OCI-LY1 (cell line): ENCODE data around the gene MAPKAPK3.

Source experiments
- H2AFZ ChIP-seq: fragments of 200-600 bp; sonication (generic), shearing (Covaris generic); 2 replicates; pipeline ENCODE4 v1.6.0; 2014; ENCODE audit warnings: antibody characterized with exemption, mild to moderate bottlenecking, low read length
- H3F3A ChIP-seq: fragments of 200-600 bp; sonication (generic), shearing (Covaris generic); 2 replicates; pipeline ENCODE4 v1.6.0; 2014; ENCODE audit warnings: mild to moderate bottlenecking, antibody characterized with exemption, low read length, moderate library complexity; ENCODE audit not compliant: insufficient read depth
- H3K27ac ChIP-seq: fragments of 200-600 bp; sonication (generic); 2 replicates; pipeline ENCODE4 v1.5.1; 2014; ENCODE audit warnings: low read length, mixed run types, mild to moderate bottlenecking, low read depth; ENCODE audit not compliant: poor library complexity, severe bottlenecking
- H3K27me3 ChIP-seq: fragments of 200-600 bp; sonication (generic); 2 replicates; pipeline ENCODE4 v1.6.0; 2014; ENCODE audit warnings: antibody characterized with exemption, mild to moderate bottlenecking, low read length, moderate library complexity; ENCODE audit not compliant: insufficient read depth
- H3K36me3 ChIP-seq: fragments of 200-600 bp; sonication (generic); 2 replicates; pipeline ENCODE4 v1.6.1; 2014; ENCODE audit warnings: mild to moderate bottlenecking, antibody characterized with exemption, low read length, moderate library complexity, mixed read lengths; ENCODE audit not compliant: insufficient read depth
- H3K4me1 ChIP-seq: fragments of 200-600 bp; sonication (generic); 2 replicates; pipeline ENCODE4 v1.5.1; 2014; ENCODE audit warnings: mild to moderate bottlenecking, low read length, moderate library complexity; ENCODE audit not compliant: insufficient read depth, severe bottlenecking
- H3K4me2 ChIP-seq: fragments of 200-600 bp; sonication (generic), shearing (Covaris generic); 2 replicates; pipeline ENCODE4 v1.6.1; 2014; ENCODE audit warnings: low read length
- H3K4me3 ChIP-seq: fragments of 200-600 bp; sonication (generic); 2 replicates; pipeline ENCODE4 v1.5.1; 2014; ENCODE audit warnings: low read length, low read depth, mild to moderate bottlenecking, mixed read lengths; ENCODE audit not compliant: poor library complexity, severe bottlenecking
- H3K79me2 ChIP-seq: fragments of 200-600 bp; shearing (Covaris generic); 2 replicates; pipeline ENCODE4 v1.6.1; 2016; ENCODE audit warnings: mixed run types, low read length, mixed read lengths; ENCODE audit not compliant: insufficient read depth
- H3K9ac ChIP-seq: fragments of 200-600 bp; sonication (generic), shearing (Covaris generic); 2 replicates; pipeline ENCODE4 v1.6.1; 2014; ENCODE audit warnings: mild to moderate bottlenecking, low read length, mixed read lengths
- H3K9me2 ChIP-seq: fragments of 200-600 bp; sonication (generic), shearing (Covaris generic); 2 replicates; pipeline ENCODE4 v1.6.1; 2014; ENCODE audit warnings: low read depth, mild to moderate bottlenecking, low read length, mixed read lengths
- H3K9me3 ChIP-seq: fragments of 200-600 bp; shearing (Covaris generic); 2 replicates; pipeline ENCODE4 v1.6.1; 2014; ENCODE audit warnings: low read length, mixed read lengths
- H4K20me1 ChIP-seq: fragments of 200-600 bp; sonication (generic), shearing (Covaris generic); 2 replicates; pipeline ENCODE4 v1.6.0; 2016; ENCODE audit warnings: mild to moderate bottlenecking, low read length; ENCODE audit not compliant: insufficient read depth
- EZH2 ChIP-seq: fragments of 200-600 bp; sonication (generic), shearing (Covaris generic); IDR thresholded peaks from 2 replicates; pipeline ENCODE4 v1.8.0; 2017; ENCODE audit warnings: borderline replicate concordance, mixed run types, mild to moderate bottlenecking, antibody characterized with exemption, low read length, moderate library complexity, mixed read lengths
- TF ChIP-seq, protein P1 (sequence below): fragments of 200-600 bp; sonication (generic), shearing (Covaris generic); IDR thresholded peaks from 2 replicates; pipeline ENCODE4 v1.5.1; 2017; ENCODE audit warnings: mild to moderate bottlenecking, antibody characterized with exemption, low read length, moderate library complexity, mixed read lengths

MAPKAPK3 gene

GRCh38 chr3:50617911-50618481 is 1.0 kb downstream of the MAPKAPK3 start:
- Histone ChIP-seq H3K9ac (peak overlapping the region; percentile 79; the same call in 1 of the 2 replicates), H3K9me2 (no peaks in the 10 kb centered on the region), H3K4me2 (peak overlapping the region; percentile 98), H3K27ac (no peak overlapping the region), H3K9me3 (no peaks in the 10 kb centered on the region), H3K4me1 (peaks cover 18% of the 10 kb centered on the region), H3K4me3 (peak overlapping the region; percentile 80), H3K79me2 (no peaks in the 10 kb centered on the region), H3F3A (no peaks in the 10 kb centered on the region), H3K27me3 (no peaks in the 10 kb centered on the region), H4K20me1 (no peaks in the 10 kb centered on the region), H2AFZ (no peak overlapping the region), H3K36me3 (no peaks in the 10 kb centered on the region)
- TF ChIP-seq, protein P1, sequence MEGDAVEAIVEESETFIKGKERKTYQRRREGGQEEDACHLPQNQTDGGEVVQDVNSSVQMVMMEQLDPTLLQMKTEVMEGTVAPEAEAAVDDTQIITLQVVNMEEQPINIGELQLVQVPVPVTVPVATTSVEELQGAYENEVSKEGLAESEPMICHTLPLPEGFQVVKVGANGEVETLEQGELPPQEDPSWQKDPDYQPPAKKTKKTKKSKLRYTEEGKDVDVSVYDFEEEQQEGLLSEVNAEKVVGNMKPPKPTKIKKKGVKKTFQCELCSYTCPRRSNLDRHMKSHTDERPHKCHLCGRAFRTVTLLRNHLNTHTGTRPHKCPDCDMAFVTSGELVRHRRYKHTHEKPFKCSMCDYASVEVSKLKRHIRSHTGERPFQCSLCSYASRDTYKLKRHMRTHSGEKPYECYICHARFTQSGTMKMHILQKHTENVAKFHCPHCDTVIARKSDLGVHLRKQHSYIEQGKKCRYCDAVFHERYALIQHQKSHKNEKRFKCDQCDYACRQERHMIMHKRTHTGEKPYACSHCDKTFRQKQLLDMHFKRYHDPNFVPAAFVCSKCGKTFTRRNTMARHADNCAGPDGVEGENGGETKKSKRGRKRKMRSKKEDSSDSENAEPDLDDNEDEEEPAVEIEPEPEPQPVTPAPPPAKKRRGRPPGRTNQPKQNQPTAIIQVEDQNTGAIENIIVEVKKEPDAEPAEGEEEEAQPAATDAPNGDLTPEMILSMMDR: no peak
- no peak for TF ChIP-seq EZH2

DNA sequence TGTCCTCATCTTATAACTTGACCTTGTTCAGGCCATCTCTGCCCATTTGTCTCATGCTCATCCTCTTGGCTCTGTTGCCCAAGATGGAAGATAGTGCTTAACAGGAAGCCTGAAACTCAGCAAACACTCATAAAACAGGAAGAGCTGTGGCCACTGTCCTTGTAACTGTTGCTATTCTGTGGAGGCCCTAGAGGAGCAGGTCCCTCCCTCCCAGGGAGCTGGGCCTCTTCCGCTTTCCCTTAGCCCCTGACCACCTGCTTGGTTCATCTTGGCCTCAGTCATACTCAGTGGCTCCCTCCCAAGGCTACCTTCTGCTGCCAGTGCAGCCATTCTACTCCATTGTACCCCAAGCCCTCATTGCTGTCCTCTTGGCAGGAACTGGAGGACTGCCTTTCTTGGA is 3.5 kb downstream of the MAPKAPK3 start:
- no peak for TF ChIP-seq EZH2
- Histone ChIP-seq H3K27me3 (no peaks in the 10 kb centered on the region), H3K9me2 (no peaks in the 10 kb centered on the region), H3K79me2 (no peaks in the 10 kb centered on the region), H3K36me3 (no peaks in the 10 kb centered on the region), H4K20me1 (no peaks in the 10 kb centered on the region), H2AFZ (no peak overlapping the region), H3K9ac (no peak overlapping the region), H3K27ac (no peak overlapping the region), H3K4me3 (no peak overlapping the region), H3K4me1 (peaks cover 18% of the 10 kb centered on the region), H3K4me2 (no peak overlapping the region), H3K9me3 (no peaks in the 10 kb centered on the region), H3F3A (no peaks in the 10 kb centered on the region)

DNA sequence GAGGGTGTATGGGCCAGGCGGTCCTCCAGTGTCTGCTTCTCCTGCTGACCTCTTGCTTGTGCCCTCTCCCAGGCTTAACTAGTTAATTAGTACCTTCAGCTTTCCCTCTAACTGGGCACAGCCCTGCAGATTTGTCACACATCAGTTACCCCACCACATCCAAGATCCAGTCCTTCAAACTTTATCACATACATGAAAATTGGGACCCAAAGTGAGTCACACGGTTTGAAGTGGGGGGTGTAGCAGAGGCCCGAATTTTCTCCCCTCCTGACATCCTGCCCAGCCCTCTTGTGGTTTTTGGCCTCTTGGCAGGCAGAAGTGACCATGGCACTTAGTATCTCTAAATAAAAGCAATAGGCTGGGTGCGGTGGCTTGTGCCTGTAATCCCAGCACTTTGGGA is 3.9 kb downstream of the MAPKAPK3 start:
- no peak overlapping the region for H2AFZ ChIP-seq

More for the DNA sequence above, 3.9 kb downstream of the MAPKAPK3 start:
- H3K4me2 ChIP-seq: no peak overlapping the region
- H3K4me3 ChIP-seq: no peak overlapping the region
- H3K9me2 ChIP-seq: no peaks in the 10 kb centered on the region
- H3F3A ChIP-seq: no peaks in the 10 kb centered on the region
- no peaks in the 10 kb centered on the region for H3K9me3 ChIP-seq
- peaks cover 18% of the 10 kb centered on the region for H3K4me1 ChIP-seq
- no peak overlapping the region for H3K9ac ChIP-seq
- H3K27me3 ChIP-seq: no peaks in the 10 kb centered on the region
- H3K36me3 ChIP-seq: no peaks in the 10 kb centered on the region
- no peak overlapping the region for H3K27ac ChIP-seq
- no peak for TF ChIP-seq EZH2
- TF ChIP-seq, protein P1: no peak
- H3K79me2 ChIP-seq: no peaks in the 10 kb centered on the region
- no peaks in the 10 kb centered on the region for H4K20me1 ChIP-seq
